GM12892 (cell line): ENCODE results near the gene INSIG1.

Source experiments
- POLR2A ChIP-seq: IDR thresholded peaks from 2 replicates; pipeline ENCODE4 v1.6.1; 2011; ENCODE audit warnings: low read depth, low read length, control low read depth
- POLR2AphosphoS5 ChIP-seq: IDR thresholded peaks from 2 replicates; pipeline ENCODE4 v1.6.1; 2011; ENCODE audit warnings: low read depth, low read length, control low read depth
- TAF1 ChIP-seq: IDR thresholded peaks from 2 replicates; pipeline ENCODE4 v1.6.1; 2011; ENCODE audit warnings: low read depth, mild to moderate bottlenecking, control low read depth, low read length, borderline replicate concordance

DNA sequence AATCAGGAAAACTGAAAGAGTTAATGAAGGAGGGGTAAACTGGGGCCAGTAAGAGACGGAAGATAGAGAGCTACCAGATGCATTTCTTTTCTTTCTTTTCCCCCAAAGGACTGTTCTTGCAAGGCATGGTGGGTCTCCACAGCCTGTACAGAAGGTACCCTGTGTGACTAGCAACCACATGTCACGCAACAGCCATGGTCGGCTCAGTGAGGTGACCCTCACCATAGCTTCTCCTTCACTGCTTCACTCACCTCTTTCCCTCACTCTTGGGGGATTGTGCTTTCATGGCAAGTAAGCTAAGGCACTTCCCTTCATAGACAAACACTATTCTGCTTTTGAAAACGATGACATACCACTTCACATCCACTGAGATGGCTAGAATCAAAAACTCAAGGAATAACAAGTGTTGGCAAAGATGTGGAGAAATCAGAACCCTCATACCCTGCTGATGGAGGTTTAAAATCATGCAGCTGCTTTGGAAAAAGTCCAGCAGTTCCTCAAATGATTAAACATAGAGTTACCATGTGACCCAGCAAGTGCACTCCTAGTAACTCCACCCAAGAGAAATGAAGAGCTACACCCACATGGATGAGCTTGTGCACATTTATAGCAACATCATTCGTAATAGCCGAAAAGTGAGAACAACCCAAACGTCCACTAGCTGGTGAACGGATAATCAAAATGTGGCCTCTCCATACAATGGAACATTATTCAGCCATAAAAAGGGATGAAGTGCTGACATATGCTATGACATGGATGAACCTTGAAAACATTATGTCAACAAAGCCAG, 3.8 kb upstream of the INSIG1 start:
- TF ChIP-seq POLR2A (no peak), POLR2AphosphoS5 (no peak), TAF1 (no peak)
